BLaER1 (cell line): ENCODE results near the gene ASCC2.
A peak's percentile ranks its signal among the peaks of the same experiment; 100 is the strongest.

ENCODE experiments used
- H3K27ac ChIP-seq: shearing (Covaris generic); formaldehyde crosslinking; 2 replicates; pipeline ENCODE4 v1.8.1; 2022
- H3K27me3 ChIP-seq: shearing (Covaris generic); formaldehyde crosslinking; 2 replicates; pipeline ENCODE4 v1.8.1; 2022
- H3K36me3 ChIP-seq: shearing (Covaris generic); formaldehyde crosslinking; 2 replicates; pipeline ENCODE4 v1.8.1; 2022
- H3K4me1 ChIP-seq: shearing (Covaris generic); formaldehyde crosslinking; 2 replicates; pipeline ENCODE4 v1.8.1; 2022
- H3K4me2 ChIP-seq: shearing (Covaris generic); formaldehyde crosslinking; 2 replicates; pipeline ENCODE4 v1.8.1; 2022
- H3K4me3 ChIP-seq: shearing (Covaris generic); formaldehyde crosslinking; 2 replicates; pipeline ENCODE4 v1.8.1; 2022
- H3K9ac ChIP-seq: shearing (Covaris generic); formaldehyde crosslinking; 2 replicates; pipeline ENCODE4 v1.8.1; 2022
- H3K9me3 ChIP-seq: shearing (Covaris generic); formaldehyde crosslinking; 2 replicates; pipeline ENCODE4 v1.8.1; 2022
- H4K20me1 ChIP-seq: shearing (Covaris generic); formaldehyde crosslinking; 2 replicates; pipeline ENCODE4 v1.8.1; 2022
- Cebpa-rat ChIP-seq: shearing (Covaris generic); IDR thresholded peaks from 2 replicates; pipeline ENCODE4 v1.8.1; 2022

The ASCC2 gene

GRCh38 chr22:29751669-29752068 lies 86.4 kb downstream of the ASCC2 start:
- Histone ChIP-seq H3K27ac (no peak overlapping the region), H3K36me3 (peaks cover 50% of the 10 kb centered on the region), H4K20me1 (peaks cover 8% of the 10 kb centered on the region), H3K4me2 (no peak overlapping the region), H3K4me3 (no peak overlapping the region), H3K27me3 (no peaks in the 10 kb centered on the region), H3K9ac (no peak overlapping the region), H3K4me1 (peaks cover 57% of the 10 kb centered on the region), H3K9me3 (no peaks in the 10 kb centered on the region)
- no peak for TF ChIP-seq Cebpa-rat

- TF ChIP-seq Cebpa-rat, result no peak
- Histone ChIP-seq H3K36me3 (peaks cover 58% of the 10 kb centered on the region), H4K20me1 (peaks cover 8% of the 10 kb centered on the region), H3K9me3 (no peaks in the 10 kb centered on the region), H3K4me1 (peaks cover 50% of the 10 kb centered on the region), H3K4me3 (no peak overlapping the region), H3K4me2 (no peak overlapping the region), H3K27me3 (no peaks in the 10 kb centered on the region), H3K27ac (no peak overlapping the region), H3K9ac (no peak overlapping the region)
Measured at GRCh38 chr22:29750559-29751538, 87.2 kb downstream of the ASCC2 start.

DNA sequence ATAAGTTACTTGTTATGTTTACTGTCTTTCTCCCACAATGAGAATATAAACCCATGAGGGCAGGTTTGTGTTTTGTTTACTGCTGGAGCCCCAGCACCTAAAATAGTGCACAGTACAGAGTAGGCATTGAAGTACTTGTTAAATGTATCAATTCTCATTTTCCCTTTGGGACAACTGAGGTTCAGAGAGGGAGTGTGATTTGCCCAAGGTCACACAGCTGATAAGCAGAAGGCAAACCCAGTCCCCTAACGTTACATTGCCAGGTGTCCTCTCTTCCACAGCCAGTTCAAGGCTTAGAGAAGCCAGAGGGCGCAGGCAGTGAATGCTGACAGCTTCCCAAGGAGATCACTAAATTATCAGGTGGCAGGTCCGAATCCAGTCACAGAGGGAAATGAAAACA lies 88.0 kb downstream of the ASCC2 start:
- H3K9ac ChIP-seq, result no peak overlapping the region
- H3K27me3 ChIP-seq, result no peaks in the 10 kb centered on the region
- H3K36me3 ChIP-seq, result peaks cover 67% of the 10 kb centered on the region
- H3K4me1 ChIP-seq, result peaks cover 43% of the 10 kb centered on the region
- TF ChIP-seq Cebpa-rat, result no peak
- peaks cover 8% of the 10 kb centered on the region for H4K20me1 ChIP-seq
- no peak overlapping the region for H3K27ac ChIP-seq
- no peak overlapping the region for H3K4me3 ChIP-seq
- no peak overlapping the region for H3K4me2 ChIP-seq
- no peaks in the 10 kb centered on the region for H3K9me3 ChIP-seq

DNA sequence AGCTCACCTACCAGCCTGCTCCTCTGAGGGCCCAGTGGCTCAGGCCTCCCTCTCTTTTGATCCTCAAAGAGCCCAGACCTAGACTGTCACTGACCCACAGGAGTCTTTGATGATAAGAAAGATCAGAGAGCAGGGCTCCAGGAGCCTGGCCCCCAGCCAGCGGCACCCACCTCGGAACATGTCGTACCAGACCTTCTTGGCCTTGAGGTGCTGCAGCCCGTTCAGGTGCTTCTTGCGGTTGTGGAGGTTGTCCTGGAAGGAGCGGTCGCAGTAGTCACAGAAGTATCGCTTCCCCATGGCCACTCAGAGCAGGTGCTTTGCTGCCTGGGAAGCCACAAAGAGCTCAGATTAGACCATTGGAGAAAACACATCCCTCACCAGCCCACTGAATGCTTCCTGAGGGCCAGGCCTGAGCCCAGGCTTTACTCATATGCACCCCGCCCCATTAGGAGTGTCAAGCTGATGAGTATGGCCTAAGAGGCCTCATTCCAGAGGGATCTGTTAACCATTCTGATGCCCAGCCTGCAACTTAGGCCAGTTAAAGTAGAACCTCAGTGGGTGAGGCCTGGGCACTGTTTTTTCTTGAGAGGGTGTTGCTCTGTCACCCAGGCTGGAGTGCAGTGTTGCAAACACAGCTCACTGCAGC lies 89.7 kb downstream of the ASCC2 start:
- H4K20me1 ChIP-seq, result peaks cover 8% of the 10 kb centered on the region
- peak overlapping the region; percentile 18; the same call in 1 of the 2 replicates for H3K27ac ChIP-seq
- H3K9me3 ChIP-seq, result no peaks in the 10 kb centered on the region
- peak overlapping the region; percentile 0; the same call in 1 of the 2 replicates for H3K4me2 ChIP-seq
- no peak overlapping the region for H3K4me3 ChIP-seq
- no peak overlapping the region for H3K9ac ChIP-seq
- no peaks in the 10 kb centered on the region for H3K27me3 ChIP-seq
- no peak for TF ChIP-seq Cebpa-rat
- H3K4me1 ChIP-seq, result peaks cover 31% of the 10 kb centered on the region
- H3K36me3 ChIP-seq, result peaks cover 70% of the 10 kb centered on the region

GRCh38 chr22:29747832-29748231 lies 90.2 kb downstream of the ASCC2 start:
- no peak overlapping the region for H3K4me2 ChIP-seq
- no peak overlapping the region for H3K27ac ChIP-seq
- no peaks in the 10 kb centered on the region for H3K9me3 ChIP-seq
- no peak for TF ChIP-seq Cebpa-rat
- no peak overlapping the region for H3K9ac ChIP-seq
- H3K4me3 ChIP-seq, result no peak overlapping the region
- peaks cover 36% of the 10 kb centered on the region for H3K4me1 ChIP-seq
- H4K20me1 ChIP-seq, result peaks cover 8% of the 10 kb centered on the region
- H3K36me3 ChIP-seq, result peaks cover 69% of the 10 kb centered on the region
- H3K27me3 ChIP-seq, result no peaks in the 10 kb centered on the region

DNA sequence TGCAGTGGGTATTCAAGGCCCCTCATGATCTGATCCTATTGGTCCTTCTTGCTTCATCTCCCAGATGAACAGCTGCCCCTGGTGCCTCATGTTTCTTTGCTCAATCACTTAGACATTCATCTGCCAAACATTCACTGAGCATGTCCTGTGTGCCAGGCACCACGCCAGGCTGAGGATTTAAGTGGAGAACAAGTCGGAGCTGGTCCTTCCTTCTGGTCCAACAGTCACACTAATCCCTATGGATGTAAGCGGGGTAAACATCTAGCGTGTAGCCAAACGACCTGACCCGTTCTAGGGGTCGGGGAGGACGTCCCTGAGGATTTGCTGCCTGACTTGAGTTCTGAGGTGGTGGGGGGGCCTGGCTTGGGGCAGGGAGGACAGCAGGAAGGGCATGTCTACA lies 93.2 kb downstream of the ASCC2 start:
- Histone ChIP-seq H3K4me1 (peaks cover 46% of the 10 kb centered on the region), H3K36me3 (peaks cover 72% of the 10 kb centered on the region), H3K27ac (no peak overlapping the region; the same call in 1 of the 2 replicates), H3K4me3 (no peak overlapping the region), H3K4me2 (no peak overlapping the region), H3K9me3 (no peaks in the 10 kb centered on the region), H3K27me3 (no peaks in the 10 kb centered on the region), H3K9ac (no peak overlapping the region), H4K20me1 (no peaks in the 10 kb centered on the region)
- TF ChIP-seq Cebpa-rat, result no peak

DNA sequence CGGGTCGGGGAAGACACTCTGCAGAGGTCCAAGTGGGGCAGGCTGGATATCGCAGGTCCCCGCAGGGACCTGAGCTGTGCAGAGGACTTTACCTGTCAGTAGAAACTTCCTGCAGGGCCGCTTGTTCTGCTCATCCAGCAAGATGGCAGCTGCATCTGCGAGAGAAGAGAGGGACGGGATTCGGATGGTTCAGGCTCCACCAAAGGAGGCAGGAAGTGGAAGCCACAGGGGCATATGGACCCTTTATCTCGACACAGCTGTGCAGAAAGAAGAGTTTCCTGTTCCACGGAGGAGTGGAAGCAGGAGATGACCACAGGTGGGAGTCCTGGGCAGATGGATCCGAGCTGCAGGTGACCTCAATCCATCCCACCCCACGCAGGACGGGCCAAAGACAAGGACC lies 95.7 kb downstream of the ASCC2 start:
- Histone ChIP-seq H3K27me3 (no peaks in the 10 kb centered on the region), H3K9ac (no peak overlapping the region), H4K20me1 (no peaks in the 10 kb centered on the region), H3K4me2 (peak overlapping the region; percentile 76), H3K4me1 (peaks cover 59% of the 10 kb centered on the region), H3K27ac (peak overlapping the region; percentile 72), H3K36me3 (peaks cover 68% of the 10 kb centered on the region), H3K4me3 (no peak overlapping the region), H3K9me3 (no peaks in the 10 kb centered on the region)
- TF ChIP-seq Cebpa-rat, result no peak

- H3K36me3 ChIP-seq, result peaks cover 64% of the 10 kb centered on the region
- no peak overlapping the region for H3K9ac ChIP-seq
- peak overlapping the region; percentile 72 for H3K27ac ChIP-seq
- no peak for TF ChIP-seq Cebpa-rat
- no peak overlapping the region for H3K4me3 ChIP-seq
- H3K9me3 ChIP-seq, result no peaks in the 10 kb centered on the region
- H3K4me1 ChIP-seq, result peaks cover 63% of the 10 kb centered on the region
- no peaks in the 10 kb centered on the region for H3K27me3 ChIP-seq
- H4K20me1 ChIP-seq, result no peaks in the 10 kb centered on the region
- peak overlapping the region; percentile 76 for H3K4me2 ChIP-seq
Measured at GRCh38 chr22:29741926-29742325, 96.1 kb downstream of the ASCC2 start.

- Histone ChIP-seq H3K9ac (no peak overlapping the region), H3K4me1 (peaks cover 71% of the 10 kb centered on the region), H3K27me3 (peaks cover 2% of the 10 kb centered on the region; the same call in 1 of the 2 replicates), H3K36me3 (peaks cover 47% of the 10 kb centered on the region), H3K9me3 (no peaks in the 10 kb centered on the region), H3K4me3 (no peak overlapping the region), H4K20me1 (no peaks in the 10 kb centered on the region; the same call in 1 of the 2 replicates), H3K27ac (peak overlapping the region; percentile 91; the same call in 1 of the 2 replicates), H3K4me2 (no peak overlapping the region)
- no peak for TF ChIP-seq Cebpa-rat
Measured at GRCh38 chr22:29740216-29740615, 97.9 kb downstream of the ASCC2 start.
